Activated CD4-positive, alpha-beta T cell treated with anti-CD3 and anti-CD28 coated beads, Interleukin-2, amount 10 ng/mL, durations not matched to agents 24 days and 14 days (primary cell): ENCODE results near the gene SLU7. TPM values are rescaled to one million over a fixed set of nuclear protein-coding genes. Genes with fewer than 3 reads are reported as not detected.

Source experiments
- DNase-seq: peaks from one replicate; pipeline ENCODE4 v3.0.0; 2022
- H3K27ac Mint-ChIP-seq: one replicate; pipeline ENCODE4 v1.8.0; 2022; ENCODE audit warnings: mild to moderate bottlenecking, mixed read lengths
- H3K27me3 Mint-ChIP-seq: one replicate; pipeline ENCODE4 v1.8.0; 2022; ENCODE audit warnings: mixed read lengths
- H3K36me3 Mint-ChIP-seq: one replicate; pipeline ENCODE4 v1.8.0; 2022; ENCODE audit warnings: low read depth, mild to moderate bottlenecking, mixed read lengths
- H3K4me1 Mint-ChIP-seq: one replicate; pipeline ENCODE4 v1.8.0; 2021; ENCODE audit warnings: mixed read lengths
- H3K4me3 Mint-ChIP-seq: one replicate; pipeline ENCODE4 v1.8.0; 2022; ENCODE audit warnings: mild to moderate bottlenecking, moderate library complexity, mixed read lengths
- H3K9me3 Mint-ChIP-seq: one replicate; pipeline ENCODE4 v1.8.0; 2021; ENCODE audit warnings: mixed read lengths
- intact Hi-C: fragments of 100-400 bp; cut with micrococcal nuclease; formaldehyde crosslinking; loops from one replicate; pipeline ENCODE4 v1.15.1; 2023
- total RNA-seq: library from RNA; stranded (reverse); gene quantifications from 2 replicates; pipeline ENCODE4 v1.2.3, GENCODE V29; 2022

The SLU7 gene
- total RNA-seq, 1 donor from 2014 or later, result 39.8 TPM

- H3K4me3 Mint-ChIP-seq, result peak overlapping the region; percentile 99
- DNase-seq, result no peak
- H3K27ac Mint-ChIP-seq, result peak overlapping the region; percentile 30
- no peaks in the 10 kb centered on the region for H3K27me3 Mint-ChIP-seq
- intact Hi-C loops, result loop anchor here (5.0 kb wide), 1 partner anchor 84 kb away; no protein-coding TSS in a partner anchor
- peaks cover 58% of the 10 kb centered on the region for H3K4me1 Mint-ChIP-seq
- H3K9me3 Mint-ChIP-seq, result no peaks in the 10 kb centered on the region
- H3K36me3 Mint-ChIP-seq, result peaks cover 31% of the 10 kb centered on the region
Observed at GRCh38 chr5:160423099-160423498, 4.2 kb upstream of the SLU7 start.

- no peaks in the 10 kb centered on the region for H3K9me3 Mint-ChIP-seq
- peaks cover 22% of the 10 kb centered on the region for H3K36me3 Mint-ChIP-seq
- intact Hi-C loops, result loop anchor here (5.0 kb wide), 1 partner anchor 86 kb away; no protein-coding TSS in a partner anchor
- peaks cover 67% of the 10 kb centered on the region for H3K4me1 Mint-ChIP-seq
- H3K4me3 Mint-ChIP-seq, result peak within 1 kb of the TSS; percentile 99
- peak; percentile 98 for DNase-seq
- H3K27ac Mint-ChIP-seq, result peak within 1 kb of the TSS; percentile 97
- no peaks in the 10 kb centered on the region for H3K27me3 Mint-ChIP-seq
Observed at GRCh38 chr5:160421625-160422258, 2.9 kb upstream of the SLU7 start, which contains the start of gene PTTG1. Gene PTTG1, plus strand, starts transcription at chr5:160421855. Its CDS starts 458 bp downstream, at chr5:160422313.

GRCh38 chr5:160420331-160420610 lies 1.4 kb upstream of the SLU7 start:
- Mint-ChIP-seq H3K27me3 (no peaks in the 10 kb centered on the region), H3K36me3 (peaks cover 25% of the 10 kb centered on the region), H3K4me3 (peak overlapping the region; percentile 97), H3K27ac (peak overlapping the region; percentile 97), H3K4me1 (peaks cover 72% of the 10 kb centered on the region), H3K9me3 (no peaks in the 10 kb centered on the region)
- no peak for DNase-seq
- intact Hi-C loops, result loop anchor here (5.0 kb wide), 1 partner anchor 87 kb away; no protein-coding TSS in a partner anchor

GRCh38 chr5:160419458-160420330 lies 813 bp upstream of the SLU7 start:
- no peak for DNase-seq
- Mint-ChIP-seq H3K27ac (peak overlapping the region; percentile 97), H3K4me3 (peak overlapping the region; percentile 97), H3K9me3 (no peaks in the 10 kb centered on the region), H3K27me3 (no peaks in the 10 kb centered on the region), H3K36me3 (peaks cover 22% of the 10 kb centered on the region), H3K4me1 (peaks cover 69% of the 10 kb centered on the region)
- intact Hi-C loops, result loop anchor here (1.0 to 5.0 kb wide), 7 partner anchors 19 to 1212 kb away; partner anchors contain the start of genes FAM200C, PWWP2A, RNF145 and TTC1

GRCh38 chr5:160399402-160400353 lies 19.2 kb downstream of the SLU7 start, which contains the start of gene FAM200C:
Gene FAM200C, minus strand, starts transcription at chr5:160400054. Its CDS starts 4,564 bp downstream, at chr5:160395490.
- Mint-ChIP-seq H3K36me3 (peaks cover 21% of the 10 kb centered on the region), H3K9me3 (no peaks in the 10 kb centered on the region), H3K4me3 (peak within 1 kb of the TSS; percentile 94), H3K27ac (peak within 1 kb of the TSS; percentile 85), H3K27me3 (peaks cover 2% of the 10 kb centered on the region), H3K4me1 (peaks cover 14% of the 10 kb centered on the region)
- DNase-seq, result peak; percentile 94
- intact Hi-C loops, result loop anchor here (1.0 to 5.0 kb wide), 2 partner anchors 20 to 282 kb away; partner anchors contain the start of genes PWWP2A and SLU7

- Mint-ChIP-seq H3K36me3 (peaks cover 14% of the 10 kb centered on the region), H3K27me3 (peaks cover 2% of the 10 kb centered on the region), H3K27ac (no peak overlapping the region), H3K9me3 (no peaks in the 10 kb centered on the region), H3K4me3 (peak overlapping the region; percentile 94), H3K4me1 (peaks cover 14% of the 10 kb centered on the region)
- intact Hi-C loops, result loop anchor here (5.0 kb wide), 1 partner anchor 282 kb away; the partner anchor contains the start of gene PWWP2A
- DNase-seq, result no peak
Observed at GRCh38 chr5:160398806-160399205, 20.1 kb downstream of the SLU7 start.

- Mint-ChIP-seq H3K4me3 (no peak overlapping the region), H3K27me3 (peaks cover 2% of the 10 kb centered on the region), H3K9me3 (no peaks in the 10 kb centered on the region), H3K36me3 (peaks cover 6% of the 10 kb centered on the region), H3K4me1 (peaks cover 14% of the 10 kb centered on the region), H3K27ac (no peak overlapping the region)
- no peak for DNase-seq
- intact Hi-C loops, result loop anchor here (5.0 kb wide), 1 partner anchor 280 kb away; the partner anchor contains the start of gene PWWP2A
Observed at GRCh38 chr5:160397492-160397891, 21.4 kb downstream of the SLU7 start.

GRCh38 chr5:160395111-160395510 lies 23.8 kb downstream of the SLU7 start:
- Mint-ChIP-seq H3K27ac (no peak overlapping the region), H3K27me3 (peaks cover 2% of the 10 kb centered on the region), H3K4me1 (peaks cover 11% of the 10 kb centered on the region), H3K4me3 (no peak overlapping the region), H3K9me3 (no peaks in the 10 kb centered on the region), H3K36me3 (peaks cover 2% of the 10 kb centered on the region)
- DNase-seq, result no peak
- intact Hi-C loops, result loop anchor here (5.0 kb wide), 1 partner anchor 278 kb away; the partner anchor contains the start of gene PWWP2A

- DNase-seq, result no peak
- peaks cover 2% of the 10 kb centered on the region for H3K36me3 Mint-ChIP-seq
- no peak overlapping the region for H3K4me3 Mint-ChIP-seq
- H3K27me3 Mint-ChIP-seq, result peaks cover 5% of the 10 kb centered on the region
- intact Hi-C loops, result loop anchor here (1.0 to 5.0 kb wide), 2 partner anchors 192 to 369 kb away; no protein-coding TSS in a partner anchor
- no peaks in the 10 kb centered on the region for H3K4me1 Mint-ChIP-seq
- no peak overlapping the region for H3K27ac Mint-ChIP-seq
- H3K9me3 Mint-ChIP-seq, result peaks cover 4% of the 10 kb centered on the region
Observed at GRCh38 chr5:160390787-160391696, 27.8 kb downstream of the SLU7 start.

GRCh38 chr5:160387445-160387844 lies 31.4 kb downstream of the SLU7 start:
- H3K9me3 Mint-ChIP-seq, result peaks cover 4% of the 10 kb centered on the region
- DNase-seq, result no peak
- peaks cover 15% of the 10 kb centered on the region for H3K27me3 Mint-ChIP-seq
- H3K36me3 Mint-ChIP-seq, result peaks cover 2% of the 10 kb centered on the region
- no peak overlapping the region for H3K4me3 Mint-ChIP-seq
- H3K27ac Mint-ChIP-seq, result no peak overlapping the region
- H3K4me1 Mint-ChIP-seq, result no peaks in the 10 kb centered on the region
- intact Hi-C loops, result no loop called here

GRCh38 chr5:160385496-160385895 lies 33.4 kb downstream of the SLU7 start:
- no peak overlapping the region for H3K27ac Mint-ChIP-seq
- intact Hi-C loops, result no loop called here
- no peaks in the 10 kb centered on the region for H3K4me1 Mint-ChIP-seq
- H3K9me3 Mint-ChIP-seq, result peaks cover 4% of the 10 kb centered on the region
- H3K4me3 Mint-ChIP-seq, result no peak overlapping the region
- no peak for DNase-seq
- peaks cover 27% of the 10 kb centered on the region for H3K27me3 Mint-ChIP-seq
- H3K36me3 Mint-ChIP-seq, result peaks cover 2% of the 10 kb centered on the region

GRCh38 chr5:160384681-160385080 lies 34.2 kb downstream of the SLU7 start:
- Mint-ChIP-seq H3K4me1 (no peaks in the 10 kb centered on the region), H3K27me3 (peaks cover 31% of the 10 kb centered on the region), H3K4me3 (no peak overlapping the region), H3K36me3 (peaks cover 2% of the 10 kb centered on the region), H3K27ac (no peak overlapping the region), H3K9me3 (peaks cover 4% of the 10 kb centered on the region)
- intact Hi-C loops, result no loop called here
- DNase-seq, result no peak
